A549 (cell line): ENCODE results near the gene XRCC6. TPM values are rescaled to one million over a fixed set of nuclear protein-coding genes. Genes with fewer than 3 reads are reported as not detected.
A peak's percentile ranks its signal among the peaks of the same experiment; 100 is the strongest.
"Not testable (repeated sequence)": the region's sequence is repeated elsewhere in the genome, so short reads cannot be mapped to it uniquely, and the experiment has no call there.

Experiments
- ATAC-seq, 2 experiments: fragments of 200-7000 bp in 1 of 2; fragments of >200 bp in 1 of 2; cut with Nextera tagmentation in 1 of 2; cut with Tn5 transposase in 1 of 2; 3 replicates each; pipeline versions ENCODE4 v1.8.0 to v1.9.1; 2018 to 2020; ENCODE audit warnings: mild to moderate bottlenecking in 1 of 2, moderate library complexity in 1 of 2
- CTCF ChIA-PET: fragments of 300-600 bp; sonication (Branson Sonifier 250); formaldehyde crosslinking; extraction: SDS; loops from one replicate; lab custom pipeline; 2021; ENCODE audit warnings: antibody characterized with exemption, inconsistent platforms; lab: Yijun Ruan, JAX
- POLR2A ChIA-PET: fragments of 350-600 bp; formaldehyde crosslinking; extraction: SDS; loops from one replicate; lab custom pipeline; 2021; ENCODE audit warnings: antibody characterized with exemption, inconsistent platforms; lab: Yijun Ruan, JAX
- DNase-seq, 2 experiments: peaks; one replicate each; pipeline versions ENCODE4 v3.0.0 to v3.0.0-alpha.2; 2011 to 2016; ENCODE audit warnings: low read depth in 1 of 2, low spot score in 1 of 2
- FAIRE-seq: peaks from 2 replicates; lab custom pipeline; 2011; peaks lifted over from hg19 to GRCh38; lab: Jason Lieb, UNC
- H3K27ac ChIP-seq, 2 experiments: fragments of >200 bp; sonication (Bioruptor Twin); formaldehyde crosslinking; 3 replicates each; pipeline ENCODE4 v1.5.1; 2016 to 2017
- H3K4me1 ChIP-seq: fragments of >200 bp; sonication (Bioruptor Twin); formaldehyde crosslinking; 3 replicates; pipeline ENCODE4 v1.6.1; 2016
- H3K4me2 ChIP-seq: fragments of >200 bp; sonication (Bioruptor Twin); formaldehyde crosslinking; 3 replicates; pipeline ENCODE4 v1.6.1; 2016
- H3K4me3 ChIP-seq: fragments of >200 bp; sonication (Bioruptor Twin); formaldehyde crosslinking; 3 replicates; pipeline ENCODE4 v1.5.1; 2016
- H3K9me3 ChIP-seq: fragments of >200 bp; sonication (Bioruptor Twin); formaldehyde crosslinking; 3 replicates; pipeline ENCODE4 v1.6.1; 2016
- BHLHE40 ChIP-seq: IDR thresholded peaks from 2 replicates; pipeline ENCODE4 v1.6.1; 2012; ENCODE audit warnings: low read depth, low read length, inconsistent platforms
- CHD4 ChIP-seq: fragments of 200-600 bp; sonication (generic); IDR thresholded peaks from 2 replicates; pipeline ENCODE4 v1.6.1; 2016; ENCODE audit warnings: antibody characterized with exemption, mild to moderate bottlenecking, borderline replicate concordance
- EHMT2 ChIP-seq: fragments of 200-600 bp; sonication (generic); IDR thresholded peaks from 2 replicates; pipeline ENCODE4 v1.6.1; 2016; ENCODE audit warnings: antibody characterized with exemption, low read depth, mild to moderate bottlenecking, moderate library complexity
- EP300 ChIP-seq, 2 experiments: fragments of >200 bp; sonication (Bioruptor Twin); formaldehyde crosslinking; IDR thresholded peaks; 2 replicates in 1 of 2; 3 replicates in 1 of 2; pipeline ENCODE4 v1.6.1; 2016 to 2017
- FOSB ChIP-seq: fragments of 250-450 bp; sonication (Bioruptor Pico); IDR thresholded peaks from 2 replicates; pipeline ENCODE4 v1.5.0; 2020; ENCODE audit warnings: mild to moderate bottlenecking, moderate library complexity
- FOSL2 ChIP-seq, 2 experiments: fragments of 450-650 bp in 1 of 2; fragments of >200 bp in 1 of 2; sonication (Bioruptor Twin) in 1 of 2; formaldehyde crosslinking; IDR thresholded peaks; 2 replicates each; pipeline versions ENCODE4 v1.5.0 to v1.6.1; 2016 to 2020; ENCODE audit warnings: mild to moderate bottlenecking in 1 of 2, moderate library complexity in 1 of 2
- JUNB ChIP-seq: fragments of >200 bp; sonication (Bioruptor Twin); formaldehyde crosslinking; IDR thresholded peaks from 2 replicates; pipeline ENCODE4 v1.6.1; 2016
- MAFK ChIP-seq: fragments of 450-650 bp; IDR thresholded peaks from 2 replicates; pipeline ENCODE4 v1.6.1; 2014; ENCODE audit not compliant: partially characterized antibody
- NPAS2 ChIP-seq: fragments of 250-450 bp; sonication (Bioruptor Pico); IDR thresholded peaks from 2 replicates; pipeline ENCODE4 v1.8.0; 2022; ENCODE audit warnings: mild to moderate bottlenecking, moderate library complexity, borderline replicate concordance
- NR3C1 ChIP-seq: fragments of >200 bp; sonication (Bioruptor Twin); formaldehyde crosslinking; IDR thresholded peaks from 3 replicates; pipeline ENCODE4 v1.6.1; 2017
- RAD21 ChIP-seq, 2 experiments: fragments of >200 bp in 1 of 2; sonication (Bioruptor Twin) in 1 of 2; formaldehyde crosslinking in 1 of 2; IDR thresholded peaks in 1 of 2; conservative IDR thresholded peaks in 1 of 2; 2 replicates in 1 of 2; 3 replicates in 1 of 2; pipeline ENCODE4 v1.6.1; 2012 to 2018; ENCODE audit warnings: inconsistent platforms in 1 of 2
- RARB ChIP-seq: fragments of 250-450 bp; sonication (Bioruptor Pico); IDR thresholded peaks from 2 replicates; pipeline ENCODE4 v1.8.0; 2021; ENCODE audit warnings: mild to moderate bottlenecking, moderate library complexity
- RCOR1 ChIP-seq: fragments of 150-350 bp; IDR thresholded peaks from 2 replicates; pipeline ENCODE4 v1.6.1; 2014; ENCODE audit warnings: antibody characterized with exemption, low read length, low read depth
- ZNF302 ChIP-seq: fragments of 250-450 bp; sonication (Bioruptor Pico); IDR thresholded peaks from 2 replicates; pipeline ENCODE4 v1.9.0; 2021; ENCODE audit warnings: inconsistent platforms, mild to moderate bottlenecking, moderate library complexity
- ZSCAN20 ChIP-seq: fragments of 250-450 bp; sonication (Bioruptor Pico); IDR thresholded peaks from 2 replicates; pipeline ENCODE4 v1.8.0; 2022; ENCODE audit warnings: mild to moderate bottlenecking, moderate library complexity
- WGBS: methylation state at CpG from one replicate; pipeline ENCODE4 v1.1.6; 2017; ENCODE audit errors: missing lambda C conversion rate; 5-methylcytosine and 5-hydroxymethylcytosine counted together
- polyA plus RNA-seq, 4 experiments: library from polyadenylated mRNA; depleted of rRNA in 3 of 4; stranded (reverse); fragments of >200 nt; fragmentation: RNase III in 1 of 4; extraction: RNeasy Plus Mini Kit Qiagen cat#74134 plus additional on column Dnase treatment in 1 of 4; gene quantifications; 2 replicates in 3 of 4; 3 replicates in 1 of 4; pipeline ENCODE4 v1.2.3, GENCODE V29; 2011 to 2017
- TF ChIP-seq, protein P1 (sequence below): IDR thresholded peaks from 2 replicates; pipeline ENCODE4 v1.6.1; 2012; ENCODE audit warnings: low read depth, borderline replicate concordance
- TF ChIP-seq, protein P2 (sequence below): IDR thresholded peaks from 2 replicates; pipeline ENCODE4 v1.6.1; 2012
- TF ChIP-seq, protein P3 (sequence below): fragments of 250-450 bp; sonication (Bioruptor Pico); IDR thresholded peaks from 2 replicates; pipeline ENCODE4 v1.5.0; 2021; ENCODE audit warnings: mild to moderate bottlenecking, moderate library complexity, borderline replicate concordance
- TF ChIP-seq, protein P4 (sequence below): fragments of 150-350 bp; IDR thresholded peaks from 2 replicates; pipeline ENCODE4 v1.6.1; 2014; ENCODE audit warnings: low read depth, mild to moderate bottlenecking, low read length
- TF ChIP-seq, protein P5 (sequence below): fragments of 450-650 bp; IDR thresholded peaks from 2 replicates; pipeline ENCODE4 v1.6.1; 2014; ENCODE audit warnings: antibody characterized with exemption

Gene XRCC6
- polyA plus RNA-seq, 2 of the 4 experiments (the other 2 are of a cell fraction): 139 to 556 TPM

DNA sequence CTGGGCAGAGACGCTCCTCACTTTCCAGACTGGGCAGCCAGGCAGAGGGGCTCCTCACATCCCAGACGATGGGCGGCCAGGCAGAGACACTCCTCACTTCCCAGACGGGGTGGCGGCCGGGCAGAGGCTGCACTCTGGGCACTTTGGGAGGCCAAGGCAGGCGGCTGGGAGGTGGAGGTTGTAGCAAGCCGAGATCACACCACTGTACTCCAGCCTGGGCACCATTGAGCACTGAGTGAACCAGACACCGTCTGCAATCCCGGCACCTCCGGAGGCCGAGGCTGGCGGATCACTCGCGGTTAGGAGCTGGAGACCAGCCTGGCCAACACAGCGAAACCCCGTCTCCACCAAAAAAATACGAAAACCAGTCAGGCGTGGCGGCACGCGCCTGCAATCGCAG is 10.5 kb downstream of the XRCC6 start:
- H3K4me2 ChIP-seq, POLR2A ChIA-PET, FAIRE-seq, H3K4me3 ChIP-seq, H3K9me3 ChIP-seq, DNase-seq, ATAC-seq, H3K27ac ChIP-seq: not testable (repeated sequence)
- peaks cover 10% of the 10 kb centered on the region for H3K4me1 ChIP-seq
- WGBS: 100% methylated on average over 3 of the region's 23 CpGs
- CTCF ChIA-PET: interaction anchor here (1.1 to 1.3 kb wide), 2 partner anchors 34 to 35 kb away, joined by 4 to 5 read pairs; no protein-coding TSS in a partner anchor

DNA sequence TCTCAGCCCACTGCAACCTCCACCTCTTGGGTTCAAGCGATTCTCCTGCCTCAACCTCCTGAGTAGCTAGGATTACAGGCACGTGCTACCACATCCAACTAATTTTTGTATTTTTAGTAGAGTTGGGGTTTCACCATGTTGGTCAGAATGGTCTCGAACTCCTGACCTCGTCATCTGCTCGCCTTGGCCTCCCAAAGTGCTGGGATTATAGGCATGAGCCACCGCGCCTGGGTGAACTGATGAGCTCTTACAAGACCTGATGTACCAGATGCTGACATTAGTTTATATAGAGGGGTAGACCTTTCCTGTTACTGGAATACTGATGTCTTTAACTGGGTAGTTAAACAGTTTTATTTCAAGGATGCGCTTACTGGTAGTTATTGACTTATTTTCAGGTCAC is 13.5 kb downstream of the XRCC6 start:
- H3K27ac ChIP-seq, ATAC-seq, POLR2A ChIA-PET, H3K4me2 ChIP-seq, FAIRE-seq, DNase-seq, H3K4me3 ChIP-seq, H3K9me3 ChIP-seq: not testable (repeated sequence)
- H3K4me1 ChIP-seq: peaks cover 37% of the 10 kb centered on the region
- 95% methylated on average over 8 of the region's 8 CpGs for WGBS
- CTCF ChIA-PET: interaction anchor here (0.8 kb wide), 1 partner anchor 63 kb away, joined by 5 read pairs; no protein-coding TSS in a partner anchor

DNA sequence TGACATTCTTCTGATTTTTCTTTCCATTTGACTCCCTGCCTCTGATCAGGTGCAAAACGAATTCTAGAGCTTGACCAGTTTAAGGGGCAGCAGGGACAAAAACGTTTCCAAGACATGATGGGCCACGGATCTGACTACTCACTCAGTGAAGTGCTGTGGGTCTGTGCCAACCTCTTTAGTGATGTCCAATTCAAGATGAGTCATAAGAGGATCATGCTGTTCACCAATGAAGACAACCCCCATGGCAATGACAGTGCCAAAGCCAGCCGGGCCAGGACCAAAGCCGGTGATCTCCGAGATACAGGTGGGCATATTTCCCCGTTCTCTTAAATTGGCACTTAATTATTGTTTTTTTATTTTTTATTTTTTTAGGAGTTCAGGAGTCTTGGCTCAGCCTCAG is 15.4 kb downstream of the XRCC6 start:
- FAIRE-seq (no peak), ATAC-seq (peak; percentile 80 to 89; a peak in 5 of 6 replicates), DNase-seq (peak in 1 of 2 experiments; percentile 33)
- WGBS: 18% methylated on average over 7 of the region's 7 CpGs
- H3K4me3 ChIP-seq: no peak overlapping the region
- TF ChIP-seq JUNB (0 out of 2 replicates have a peak, but pooled peaks have one; percentile 15), RAD21 (conservative IDR thresholded peaks at IDR 0.05 in 1 of 2, IDR thresholded peaks at IDR 0.05 in 1 of 2) (no peak), BHLHE40 (no peak), NR3C1 (no peak), EHMT2 (no peak), FOSL2 (IDR thresholded peaks at IDR 0.05) (0 out of 2 replicates have a peak, but pooled peaks have one; percentile 25), FOSL2 (CRISPR knock-in tag; IDR thresholded peaks at IDR 0.05) (peak; percentile 79), RARB (CRISPR knock-in tag) (no peak), FOSB (no peak), NPAS2 (CRISPR knock-in tag) (no peak), EP300 (IDR thresholded peaks at IDR 0.05) (no peak), CHD4 (no peak), ZNF302 (no peak), MAFK (no peak), ZSCAN20 (no peak), RCOR1 (no peak)
- TF ChIP-seq, protein P1, sequence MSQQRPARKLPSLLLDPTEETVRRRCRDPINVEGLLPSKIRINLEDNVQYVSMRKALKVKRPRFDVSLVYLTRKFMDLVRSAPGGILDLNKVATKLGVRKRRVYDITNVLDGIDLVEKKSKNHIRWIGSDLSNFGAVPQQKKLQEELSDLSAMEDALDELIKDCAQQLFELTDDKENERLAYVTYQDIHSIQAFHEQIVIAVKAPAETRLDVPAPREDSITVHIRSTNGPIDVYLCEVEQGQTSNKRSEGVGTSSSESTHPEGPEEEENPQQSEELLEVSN: no peak
- TF ChIP-seq, protein P2, sequence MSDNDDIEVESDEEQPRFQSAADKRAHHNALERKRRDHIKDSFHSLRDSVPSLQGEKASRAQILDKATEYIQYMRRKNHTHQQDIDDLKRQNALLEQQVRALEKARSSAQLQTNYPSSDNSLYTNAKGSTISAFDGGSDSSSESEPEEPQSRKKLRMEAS: 0 out of 2 replicates have a peak, but pooled peaks have one; percentile 19
- TF ChIP-seq, protein P3, sequence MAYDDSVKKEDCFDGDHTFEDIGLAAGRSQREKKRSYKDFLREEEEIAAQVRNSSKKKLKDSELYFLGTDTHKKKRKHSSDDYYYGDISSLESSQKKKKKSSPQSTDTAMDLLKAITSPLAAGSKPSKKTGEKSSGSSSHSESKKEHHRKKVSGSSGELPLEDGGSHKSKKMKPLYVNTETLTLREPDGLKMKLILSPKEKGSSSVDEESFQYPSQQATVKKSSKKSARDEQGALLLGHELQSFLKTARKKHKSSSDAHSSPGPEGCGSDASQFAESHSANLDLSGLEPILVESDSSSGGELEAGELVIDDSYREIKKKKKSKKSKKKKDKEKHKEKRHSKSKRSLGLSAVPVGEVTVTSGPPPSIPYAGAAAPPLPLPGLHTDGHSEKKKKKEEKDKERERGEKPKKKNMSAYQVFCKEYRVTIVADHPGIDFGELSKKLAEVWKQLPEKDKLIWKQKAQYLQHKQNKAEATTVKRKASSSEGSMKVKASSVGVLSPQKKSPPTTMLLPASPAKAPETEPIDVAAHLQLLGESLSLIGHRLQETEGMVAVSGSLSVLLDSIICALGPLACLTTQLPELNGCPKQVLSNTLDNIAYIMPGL (CRISPR knock-in tag): no peak
- TF ChIP-seq, protein P4, sequence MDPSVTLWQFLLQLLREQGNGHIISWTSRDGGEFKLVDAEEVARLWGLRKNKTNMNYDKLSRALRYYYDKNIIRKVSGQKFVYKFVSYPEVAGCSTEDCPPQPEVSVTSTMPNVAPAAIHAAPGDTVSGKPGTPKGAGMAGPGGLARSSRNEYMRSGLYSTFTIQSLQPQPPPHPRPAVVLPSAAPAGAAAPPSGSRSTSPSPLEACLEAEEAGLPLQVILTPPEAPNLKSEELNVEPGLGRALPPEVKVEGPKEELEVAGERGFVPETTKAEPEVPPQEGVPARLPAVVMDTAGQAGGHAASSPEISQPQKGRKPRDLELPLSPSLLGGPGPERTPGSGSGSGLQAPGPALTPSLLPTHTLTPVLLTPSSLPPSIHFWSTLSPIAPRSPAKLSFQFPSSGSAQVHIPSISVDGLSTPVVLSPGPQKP: no peak
- TF ChIP-seq, protein P5, sequence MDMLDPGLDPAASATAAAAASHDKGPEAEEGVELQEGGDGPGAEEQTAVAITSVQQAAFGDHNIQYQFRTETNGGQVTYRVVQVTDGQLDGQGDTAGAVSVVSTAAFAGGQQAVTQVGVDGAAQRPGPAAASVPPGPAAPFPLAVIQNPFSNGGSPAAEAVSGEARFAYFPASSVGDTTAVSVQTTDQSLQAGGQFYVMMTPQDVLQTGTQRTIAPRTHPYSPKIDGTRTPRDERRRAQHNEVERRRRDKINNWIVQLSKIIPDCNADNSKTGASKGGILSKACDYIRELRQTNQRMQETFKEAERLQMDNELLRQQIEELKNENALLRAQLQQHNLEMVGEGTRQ: no peak
- H3K4me2 ChIP-seq: peak overlapping the region; percentile 25
- peak overlapping the region; percentile 54 to 62; a peak in 3 of 6 replicates for H3K27ac ChIP-seq
- CTCF ChIA-PET: interaction anchor here (0.8 to 1.0 kb wide), 3 partner anchors 30 to 46 kb away, joined by 3 read pairs; partner anchors contain the start of gene PMM1
- no peaks in the 10 kb centered on the region for H3K9me3 ChIP-seq
- peaks cover 37% of the 10 kb centered on the region for H3K4me1 ChIP-seq
- POLR2A ChIA-PET: no interaction called here

DNA sequence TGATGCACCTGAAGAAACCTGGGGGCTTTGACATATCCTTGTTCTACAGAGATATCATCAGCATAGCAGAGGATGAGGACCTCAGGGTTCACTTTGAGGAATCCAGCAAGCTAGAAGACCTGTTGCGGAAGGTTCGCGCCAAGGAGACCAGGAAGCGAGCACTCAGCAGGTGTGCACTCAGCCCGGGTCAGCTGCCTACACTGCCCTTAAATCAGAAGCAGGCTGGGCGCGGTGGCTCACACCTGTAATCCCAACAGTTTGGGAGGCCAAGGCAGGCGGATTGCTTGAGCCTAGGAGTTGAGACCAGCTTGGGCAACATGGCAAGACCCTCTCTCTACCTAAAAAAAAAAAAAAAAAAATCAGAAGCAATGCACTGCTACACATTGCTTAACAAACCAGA is 16.5 kb downstream of the XRCC6 start:
- H3K4me1 ChIP-seq: peaks cover 37% of the 10 kb centered on the region
- H3K4me3 ChIP-seq, H3K9me3 ChIP-seq, ATAC-seq, POLR2A ChIA-PET, FAIRE-seq, DNase-seq: not testable (repeated sequence)
- H3K4me2 ChIP-seq: peak overlapping the region; percentile 54
- CTCF ChIA-PET: interaction anchor here (0.8 to 2.6 kb wide), 4 partner anchors 17 to 40 kb away, joined by 3 to 11 read pairs (median 4); no protein-coding TSS in a partner anchor
- 100% methylated on average over 3 of the region's 8 CpGs for WGBS
- H3K27ac ChIP-seq: peak overlapping the region; percentile 54 to 58
